GM21360 (cell line): ENCODE measurements around the gene MYLK.
"Not testable (repeated sequence)": the region's sequence is repeated elsewhere in the genome, so short reads cannot be mapped to it uniquely, and the experiment has no call there.

Source experiments
- ATAC-seq: cut with Tn5 transposase; IDR thresholded peaks from one replicate; pipeline ENCODE4 v1.9.1; 2021; ENCODE audit warnings: mild to moderate bottlenecking, moderate library complexity; ENCODE audit not compliant: unreplicated experiment

Gene MYLK

DNA sequence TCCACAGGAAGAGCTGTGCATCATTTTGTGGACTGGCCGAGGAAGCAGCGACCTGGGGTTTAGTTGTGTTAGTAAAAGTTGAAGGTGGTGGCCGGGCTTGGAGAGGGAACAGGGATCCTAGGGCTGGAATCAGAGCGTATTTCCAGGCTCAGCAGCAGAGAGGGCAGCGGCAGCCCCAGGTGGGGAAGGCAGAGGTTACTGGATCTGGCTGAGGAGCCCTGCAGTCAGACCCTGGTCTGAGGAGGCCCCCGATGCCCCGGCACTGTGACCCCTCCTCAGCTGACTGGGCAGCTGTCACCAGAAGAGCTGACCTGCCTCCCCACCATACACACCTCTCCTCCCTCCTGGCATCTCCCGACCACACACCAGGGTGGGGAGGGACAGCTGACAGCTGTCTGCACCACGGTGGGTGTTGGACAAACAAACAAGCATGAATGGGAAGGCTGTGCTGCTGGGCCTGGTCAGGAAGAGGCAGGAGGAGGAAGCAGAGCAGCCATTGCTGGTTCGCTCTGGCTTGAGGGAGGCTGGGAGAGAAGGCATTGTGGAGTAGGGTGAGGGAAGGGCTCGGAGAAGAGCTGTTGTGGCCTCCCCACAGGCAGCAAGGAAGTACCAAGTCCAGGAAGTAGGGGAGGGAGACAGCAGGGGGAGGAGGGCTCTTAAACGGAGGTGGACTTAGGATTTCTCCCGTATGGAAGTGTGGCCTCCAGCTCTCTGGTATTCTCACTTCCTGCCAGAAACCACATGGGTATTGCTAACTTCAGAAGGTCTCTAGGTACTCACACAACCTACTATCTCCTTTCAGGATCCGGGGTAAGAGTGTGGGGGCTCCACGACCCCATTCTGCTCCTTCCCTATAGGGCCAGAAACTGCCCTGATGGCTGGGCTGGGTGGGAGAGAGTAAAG, 249.7 kb downstream of the MYLK start:
- ATAC-seq: no peak

DNA sequence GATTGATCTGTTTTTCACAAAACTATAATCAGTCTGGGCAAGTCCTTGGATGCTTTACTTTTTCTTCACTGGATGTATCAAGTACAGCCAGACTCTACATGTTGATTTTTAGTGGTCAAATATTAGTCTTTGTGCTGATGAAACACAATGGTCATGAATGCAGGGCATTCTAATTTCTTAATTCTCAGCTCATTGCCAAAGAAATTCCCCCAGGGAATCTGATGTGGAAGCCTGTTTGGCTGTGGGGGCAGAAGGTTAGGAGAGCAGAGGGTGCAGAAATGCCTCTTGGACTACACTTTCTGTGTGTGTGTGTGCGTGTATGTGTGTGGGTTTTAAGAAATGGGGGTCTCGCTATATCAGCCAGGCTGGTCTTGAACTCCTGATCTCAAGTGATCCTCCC, 250.6 kb downstream of the MYLK start:
- ATAC-seq: no peak

DNA sequence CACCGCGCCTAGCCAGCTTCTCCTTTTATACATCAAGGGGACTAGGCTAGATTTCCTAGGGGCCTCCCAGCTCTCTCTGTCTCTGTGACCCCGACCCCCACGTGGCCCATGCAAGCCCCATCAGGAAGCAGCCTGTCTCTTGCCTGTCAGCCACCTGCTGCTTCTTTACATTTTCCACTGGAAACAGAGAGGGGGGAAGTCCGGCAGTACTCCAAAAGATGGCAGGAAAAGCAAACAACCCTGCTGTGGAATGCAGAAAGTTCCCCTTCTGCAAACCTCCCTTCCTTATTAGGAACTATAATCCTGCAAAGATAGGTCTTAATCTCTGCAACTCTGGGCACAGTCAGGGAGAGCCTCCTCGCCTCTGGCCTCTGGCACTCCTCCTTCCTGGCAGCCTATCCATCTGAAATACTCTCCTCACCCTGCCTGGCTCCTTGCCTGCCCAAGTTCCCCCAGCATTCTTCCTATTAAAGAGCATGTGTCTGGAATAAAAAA, 251.9 kb downstream of the MYLK start:
- no peak for ATAC-seq

DNA sequence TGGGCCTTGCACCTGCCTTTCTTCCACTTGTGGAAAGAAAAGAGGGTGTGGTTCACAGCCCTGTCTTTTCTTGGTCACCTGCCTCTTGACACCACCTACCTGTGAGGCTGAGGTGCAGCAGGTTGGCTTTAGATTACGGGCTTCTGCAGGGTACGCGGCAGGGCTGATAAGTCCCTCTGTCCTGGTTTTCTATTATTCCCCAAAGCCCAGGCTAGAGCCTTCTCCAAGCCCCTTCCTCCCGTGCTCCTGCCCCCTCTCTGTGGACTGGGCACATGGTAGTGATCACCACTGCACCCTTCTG, 254.4 kb downstream of the MYLK start:
- ATAC-seq: no peak

DNA sequence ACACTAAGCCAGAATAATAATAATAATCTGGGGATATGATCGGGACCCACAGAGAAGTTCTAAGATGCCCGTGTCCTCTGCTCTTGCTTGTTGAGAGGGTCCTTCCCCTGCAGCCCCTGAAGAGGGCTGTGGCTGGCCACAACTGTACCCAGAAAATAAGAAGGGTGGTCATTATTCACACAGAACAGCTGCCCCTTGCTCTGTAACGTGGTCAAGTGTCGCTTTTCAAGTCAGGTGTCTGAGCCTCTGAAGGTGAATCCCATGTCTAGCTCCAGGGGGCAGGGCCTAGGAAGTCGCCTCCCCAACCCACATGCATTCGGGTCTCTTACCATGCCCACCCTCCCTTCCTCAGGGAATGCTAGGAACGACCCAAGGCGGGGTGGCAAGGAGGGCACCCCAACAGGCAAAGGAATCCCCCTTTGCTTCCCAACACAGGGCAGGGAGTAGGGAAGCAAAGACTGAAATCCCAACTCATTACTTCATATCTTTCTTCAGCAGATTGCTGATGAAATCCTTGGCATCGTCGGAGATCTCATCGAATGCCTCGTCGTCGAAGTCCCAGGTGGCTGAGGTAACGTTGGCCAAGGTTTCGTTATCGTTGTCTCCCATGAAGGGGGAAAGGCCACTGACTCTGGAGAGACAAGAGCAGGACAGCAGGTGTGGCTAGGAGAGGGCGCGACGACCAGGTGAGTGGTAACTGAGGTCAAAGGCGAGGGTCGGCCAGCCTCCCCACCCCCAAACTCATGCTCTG, 255.0 kb downstream of the MYLK start:
- no peak for ATAC-seq

DNA sequence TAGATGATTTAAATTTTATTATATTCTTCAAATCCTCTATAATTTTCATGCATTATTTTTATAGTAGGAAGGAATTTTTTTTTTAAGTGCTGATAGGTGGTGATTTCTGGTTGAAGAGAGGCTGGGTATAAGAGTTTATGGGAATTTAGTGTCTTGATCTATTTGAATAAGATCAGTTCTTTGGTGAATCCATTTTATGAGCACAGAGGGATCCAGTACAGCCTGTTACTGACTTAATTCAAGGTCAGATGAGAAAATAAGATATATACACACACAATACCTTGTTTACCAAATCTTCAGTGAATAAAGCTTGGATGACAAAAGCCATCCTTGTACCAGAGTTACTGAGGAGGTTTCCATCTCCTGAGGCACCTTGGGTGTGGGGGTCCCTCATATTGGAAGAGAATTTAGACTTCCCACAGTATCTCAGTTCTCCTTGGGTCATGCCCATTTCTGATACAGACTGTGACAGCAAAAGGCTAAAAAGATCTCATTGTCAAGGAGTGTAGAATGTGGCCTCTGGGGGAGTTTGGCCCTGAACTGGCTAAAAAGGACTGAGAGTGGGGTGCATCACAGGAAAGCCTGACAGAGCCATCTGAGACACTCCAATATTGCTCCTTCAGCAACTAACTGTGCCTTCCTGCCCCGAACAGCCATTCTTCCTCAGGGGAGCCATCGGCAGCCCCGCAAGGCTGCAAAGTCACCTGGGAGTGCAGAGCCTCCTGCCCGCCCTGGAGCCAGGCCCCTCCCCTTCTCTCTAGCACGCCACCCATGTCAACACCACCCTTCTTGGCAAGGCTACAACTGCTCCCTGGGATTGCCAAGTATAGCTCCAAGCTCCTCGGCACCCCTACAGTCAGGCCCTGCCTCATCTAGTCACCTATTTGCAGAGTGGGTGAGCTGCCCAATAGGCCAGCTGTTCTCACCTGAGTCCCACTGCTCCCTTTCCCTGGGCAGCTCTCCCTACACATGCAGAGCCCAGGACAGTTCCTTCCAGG, 256.2 kb downstream of the MYLK start:
- no peak for ATAC-seq

DNA sequence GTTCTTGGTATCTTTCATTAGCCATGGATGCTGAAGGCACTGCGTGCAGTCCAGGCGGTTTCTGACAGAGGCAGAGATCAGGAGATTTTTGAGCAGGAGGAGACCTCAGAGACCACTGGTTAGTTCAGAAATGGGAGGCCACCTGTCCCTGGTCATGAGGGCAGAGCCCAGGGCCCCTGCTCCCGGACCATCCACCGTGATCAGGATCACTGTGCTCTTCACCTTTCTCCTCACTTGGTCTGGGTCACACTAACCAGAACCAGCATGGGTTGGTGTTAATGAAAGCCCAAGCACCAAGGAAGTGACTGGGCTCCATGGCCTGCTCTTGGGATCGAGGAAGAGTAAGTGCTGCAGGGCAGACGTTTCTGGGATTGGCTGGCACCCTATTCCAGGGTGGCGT, 257.3 kb downstream of the MYLK start:
- no peak for ATAC-seq

DNA sequence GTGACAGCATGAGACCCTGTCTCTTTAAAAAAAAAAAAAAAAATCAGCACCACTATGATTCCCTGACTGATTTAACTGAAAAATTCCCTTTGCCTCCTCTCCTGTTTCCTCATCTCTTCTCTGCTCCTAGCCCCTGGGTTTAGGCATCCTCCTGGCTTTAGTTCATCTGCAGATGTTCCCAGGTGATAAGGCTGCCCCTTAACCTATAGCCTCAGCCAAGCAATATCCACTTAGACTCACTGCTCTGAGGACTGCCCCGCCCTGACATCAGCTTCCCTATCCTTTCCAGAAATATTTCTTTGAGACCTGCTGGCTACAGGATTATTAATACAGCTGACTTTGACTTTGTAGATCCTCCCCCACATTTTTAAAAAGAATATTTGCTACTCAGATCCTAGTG, 259.8 kb downstream of the MYLK start:
- no peak for ATAC-seq

DNA sequence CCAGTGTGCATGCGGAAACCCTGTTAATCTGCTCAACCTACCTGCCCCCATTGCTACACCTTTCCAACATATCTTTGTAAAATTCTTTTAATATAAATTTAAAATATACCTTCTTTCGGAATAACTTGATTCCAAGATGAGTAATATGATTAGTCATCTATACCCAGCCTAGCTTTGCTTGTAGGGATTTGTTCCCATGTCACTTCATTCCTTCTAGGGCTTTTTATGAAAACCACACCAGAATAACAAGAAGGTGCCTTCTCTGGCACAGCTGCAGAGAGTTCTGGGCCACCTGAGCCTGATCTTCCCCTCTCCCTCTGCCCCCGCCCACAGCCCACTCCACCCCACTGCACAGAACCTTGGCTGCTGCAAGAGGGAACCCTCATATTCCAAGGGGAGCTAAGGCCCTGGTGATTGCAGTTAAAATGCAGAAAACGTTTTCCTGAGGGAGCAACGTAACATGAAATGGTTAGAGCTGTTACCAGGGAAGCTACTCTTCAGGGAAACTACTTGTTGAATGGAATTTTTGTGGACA, 260.7 kb downstream of the MYLK start:
- ATAC-seq: no peak

DNA sequence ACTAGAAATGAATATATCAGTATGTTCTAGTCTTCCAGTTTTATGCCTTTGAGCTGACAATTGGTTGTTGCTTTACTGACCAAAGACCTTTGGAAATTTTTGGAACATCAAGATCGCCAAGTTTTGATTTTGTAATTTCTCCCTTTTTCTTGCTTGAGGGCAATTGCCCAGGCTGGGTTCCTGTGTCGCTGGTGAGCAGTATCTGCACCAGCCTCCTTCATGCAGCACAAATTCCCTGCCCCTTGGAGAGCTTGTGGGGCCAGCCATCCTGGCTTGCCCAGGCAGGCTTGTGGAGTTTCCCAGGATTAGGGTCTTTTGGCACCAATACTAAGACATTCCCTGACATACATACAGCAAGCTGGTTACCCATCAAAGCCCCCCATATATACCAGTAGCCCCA, 261.4 kb downstream of the MYLK start:
- no peak for ATAC-seq

DNA sequence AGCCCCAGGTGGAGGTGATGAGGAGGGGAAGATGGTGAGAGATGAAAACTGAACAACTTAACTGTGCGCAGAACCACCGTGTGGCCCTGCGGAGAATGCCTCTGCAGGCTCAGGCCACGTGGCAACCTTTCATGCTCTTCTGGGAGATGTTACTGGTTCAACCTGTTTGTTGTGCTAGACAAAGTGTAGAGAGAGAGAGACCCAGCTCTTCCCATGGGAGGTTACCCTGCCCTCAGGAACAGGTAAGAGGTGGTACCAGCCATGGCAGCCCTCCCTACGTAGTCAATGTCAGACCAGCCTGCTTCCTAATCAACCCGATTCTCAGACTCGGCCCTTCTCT, 262.3 kb downstream of the MYLK start:
- no peak for ATAC-seq

DNA sequence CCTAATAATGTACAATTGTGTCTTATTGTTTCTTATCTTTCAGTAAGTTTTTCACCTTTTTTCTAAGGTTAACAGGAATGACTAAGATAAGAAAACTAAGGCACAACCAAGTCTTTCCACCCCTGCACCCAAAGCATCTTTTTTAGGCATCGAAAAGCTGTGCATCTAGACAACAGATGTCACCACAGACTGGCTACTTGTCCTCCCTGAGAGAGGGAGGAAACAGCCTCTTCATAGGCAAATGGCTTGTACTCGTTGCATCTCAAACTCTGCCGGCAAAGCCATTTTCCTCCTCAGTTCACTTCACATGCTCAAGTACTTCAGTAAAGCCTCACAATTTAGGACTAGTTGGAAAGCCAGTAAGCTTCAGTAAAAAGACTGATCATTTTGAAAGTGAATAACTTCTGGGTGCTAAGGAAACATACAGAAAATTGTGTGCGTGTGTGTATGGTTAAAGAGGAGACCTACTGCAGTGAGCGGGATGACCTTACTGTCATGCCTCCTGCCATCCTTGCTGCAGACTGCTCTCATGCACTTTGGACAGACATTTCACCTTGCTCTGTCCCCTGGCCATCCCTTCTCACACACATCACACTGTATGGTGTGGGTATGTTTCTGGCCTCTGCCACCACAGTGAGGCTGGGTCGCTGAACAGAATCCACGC, 262.8 kb downstream of the MYLK start:
- no peak for ATAC-seq

DNA sequence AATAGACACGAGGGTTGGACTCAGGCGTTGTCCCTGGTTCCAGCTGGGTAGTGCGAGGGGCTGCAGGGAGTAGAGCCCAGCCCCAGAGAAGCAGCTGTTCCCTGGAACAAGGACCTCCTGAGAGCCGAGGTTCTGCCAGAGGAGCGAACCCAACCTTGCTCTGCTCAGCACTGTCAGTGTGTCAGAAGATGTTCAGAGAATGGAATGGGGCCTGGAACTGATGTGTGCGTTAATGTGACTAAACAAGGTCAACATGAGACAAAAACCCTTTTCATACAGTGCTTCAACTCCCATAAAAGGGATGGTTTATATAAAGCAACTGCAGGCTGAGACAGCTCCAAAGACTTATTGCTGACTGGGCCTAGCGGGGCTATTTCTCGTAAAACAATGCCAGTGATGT, 263.8 kb downstream of the MYLK start:
- no peak for ATAC-seq

DNA sequence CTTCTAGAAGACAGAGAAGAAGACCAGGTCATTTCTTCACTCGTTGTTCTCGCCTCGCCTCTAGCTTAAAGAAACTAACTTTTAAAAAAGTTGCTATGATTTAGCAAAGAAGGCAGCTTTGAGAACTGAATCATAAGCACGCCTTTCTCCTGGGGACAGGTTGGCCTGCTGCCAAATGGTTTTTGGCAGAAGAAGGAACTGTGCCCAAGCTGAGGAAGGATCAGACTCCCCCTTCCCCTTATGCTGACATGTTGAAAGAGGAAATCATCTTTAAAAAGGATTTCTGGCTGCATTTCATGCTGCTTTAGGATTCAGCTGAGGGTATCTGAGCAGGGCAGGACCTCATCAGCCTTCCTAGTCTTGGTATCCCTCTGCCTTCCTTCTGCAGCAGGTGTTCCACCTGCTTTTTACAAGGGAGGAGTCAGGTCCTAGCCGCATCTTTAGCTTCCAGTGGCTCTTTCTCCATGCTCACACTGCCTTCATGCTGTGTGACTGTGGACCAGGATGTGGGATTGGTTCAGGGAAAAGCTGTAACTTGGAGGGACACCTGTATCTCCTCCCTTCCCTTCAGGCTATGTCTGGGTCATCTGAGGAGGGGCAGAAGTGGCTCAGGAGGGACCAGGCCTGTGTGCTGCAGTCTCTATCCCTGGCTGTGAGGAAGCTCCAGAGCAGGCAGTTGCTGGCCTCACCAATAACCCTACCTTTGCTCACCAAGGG, 265.2 kb downstream of the MYLK start:
- ATAC-seq: no peak

DNA sequence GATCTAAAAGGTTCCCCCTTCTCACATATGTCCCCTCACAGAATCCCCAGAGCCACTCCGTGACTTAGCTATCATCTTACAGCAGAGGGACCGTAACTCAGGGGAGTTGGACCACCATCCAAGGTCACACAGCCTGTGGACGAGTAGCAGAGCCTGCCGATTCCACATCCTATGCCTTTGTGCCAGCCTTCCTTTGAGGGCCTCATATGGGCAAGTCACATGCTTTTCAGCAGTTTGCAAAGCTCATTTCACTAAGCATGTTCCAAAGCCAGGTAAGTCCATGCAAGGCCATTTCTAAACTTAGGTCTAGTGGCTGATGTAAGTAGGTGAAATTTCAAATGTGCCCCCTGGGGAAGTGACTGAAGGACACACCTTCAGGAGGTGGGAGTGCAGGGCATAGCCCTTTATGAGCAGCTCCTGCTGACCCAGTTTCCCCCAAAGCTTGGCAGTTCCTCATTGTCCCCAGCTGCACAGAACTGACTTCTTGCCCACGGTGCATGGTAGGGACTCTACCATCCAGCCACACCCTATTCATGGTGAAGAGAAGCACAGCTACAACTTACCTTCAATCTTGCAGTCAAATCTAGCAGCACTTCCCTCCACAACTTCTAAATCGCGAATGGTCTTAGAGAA, 265.9 kb downstream of the MYLK start:
- no peak for ATAC-seq

DNA sequence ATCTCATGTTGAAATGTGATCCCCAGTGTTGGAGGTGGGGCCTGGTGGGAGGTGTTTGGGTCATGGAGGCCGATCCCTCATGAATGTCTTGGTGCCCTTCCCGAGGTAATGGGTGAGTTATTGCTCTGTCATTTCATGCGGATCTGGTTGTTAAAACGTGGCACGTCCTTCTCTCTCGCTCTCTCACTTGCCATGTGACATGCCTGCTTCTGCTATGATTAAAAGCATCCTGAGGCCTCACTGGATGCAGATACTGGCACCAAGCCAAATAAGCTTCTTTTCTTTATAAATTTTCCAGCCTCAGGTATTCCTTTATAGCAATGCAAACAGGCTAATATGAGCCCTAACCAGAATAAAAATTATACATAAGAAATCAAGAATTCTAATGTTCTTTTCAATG, 267.5 kb downstream of the MYLK start:
- no peak for ATAC-seq

DNA sequence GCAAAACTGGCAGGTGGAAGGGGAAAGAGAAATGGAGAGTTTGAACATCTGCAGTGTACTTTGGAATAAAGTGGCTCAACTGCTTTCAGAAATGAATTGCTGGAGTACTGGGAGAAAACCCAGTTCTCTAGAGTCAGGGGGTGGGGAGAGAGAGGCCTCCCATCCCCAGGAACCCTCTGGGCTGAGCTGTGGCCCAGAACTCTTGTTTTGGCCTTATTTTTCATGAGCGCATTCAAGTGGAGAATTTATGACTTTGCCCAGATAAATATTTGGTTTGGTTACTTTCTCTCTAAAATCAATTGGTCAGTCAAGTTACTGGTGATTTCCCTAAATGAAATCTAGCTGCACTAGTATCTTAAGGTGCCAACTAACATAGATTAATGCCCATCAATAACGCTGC, 270.6 kb downstream of the MYLK start:
- no peak for ATAC-seq

DNA sequence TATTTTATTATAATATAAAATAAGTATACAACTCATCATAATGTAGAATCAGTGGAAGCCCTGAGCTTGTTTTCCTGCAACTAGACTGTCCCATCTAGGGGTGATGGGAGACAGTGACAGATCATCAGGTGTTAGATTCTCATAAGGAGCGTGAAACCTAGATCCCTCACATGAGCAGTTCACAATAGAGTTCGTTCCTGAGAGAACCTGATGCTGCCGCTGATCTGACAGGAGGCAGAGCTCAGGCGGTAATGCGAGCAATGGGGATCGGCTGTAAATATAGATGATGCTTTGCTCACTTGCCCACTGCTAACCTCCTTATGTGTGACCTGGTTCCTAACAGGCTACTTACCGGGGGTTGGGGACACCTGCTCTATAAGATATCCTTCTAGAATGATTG, 272.5 kb downstream of the MYLK start:
- not testable (repeated sequence) for ATAC-seq

DNA sequence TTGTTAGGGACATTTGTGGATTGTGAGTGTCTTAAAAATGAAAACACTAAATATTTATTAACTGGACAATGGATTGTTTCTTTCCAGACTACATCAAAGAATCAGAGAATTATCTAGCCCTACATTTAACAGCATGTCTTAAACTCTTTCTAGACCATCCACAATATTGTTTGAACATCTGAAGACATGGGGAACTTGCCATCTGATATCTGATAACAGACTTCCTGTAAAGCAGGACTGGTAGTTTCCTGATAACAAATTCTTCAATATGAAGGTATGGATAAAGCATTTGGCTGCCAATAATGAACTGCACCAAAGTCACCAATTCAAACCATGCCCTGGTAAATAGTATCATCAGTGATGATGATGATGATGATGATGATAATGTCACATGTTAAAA, 273.1 kb downstream of the MYLK start:
- ATAC-seq: no peak
